ENCODE data around the gene SCLY. TPM values are rescaled to one million over a fixed set of nuclear protein-coding genes. Genes with fewer than 3 reads are reported as not detected.

The SCLY gene
- total and polyA plus RNA-seq, 12 donors: 8.3 to 14.5 (median 11.4) TPM

GRCh38 chr2:238148981-238149380 lies 88.2 kb downstream of the SCLY start:
- WGBS, 2 donors: 90 to 94% methylated on average over 15 of the region's 15 CpGs
- Histone ChIP-seq H3K36me3 (peaks cover 0 to 4% (median 0%) of the 10 kb centered on the region in 9 donors), H3K27ac (no peak overlapping the region), H3K4me1 (peaks cover 0 to 1% (median under 1%) of the 10 kb centered on the region in 9 donors), H3K27me3 (no peaks in the 10 kb centered on the region), H3K4me3 (no peak overlapping the region), H3K9me3 (no peaks in the 10 kb centered on the region)
- intact Hi-C loops (cut with DNase I): loop anchor here in 3 of 10 donors (10.0 kb wide), 2 partner anchors 284 to 294 kb away; partner anchors contain the start of gene RAMP1 (in 2 of the 3)
- DNase-seq: no peak
- TF ChIP-seq, protein P1, sequence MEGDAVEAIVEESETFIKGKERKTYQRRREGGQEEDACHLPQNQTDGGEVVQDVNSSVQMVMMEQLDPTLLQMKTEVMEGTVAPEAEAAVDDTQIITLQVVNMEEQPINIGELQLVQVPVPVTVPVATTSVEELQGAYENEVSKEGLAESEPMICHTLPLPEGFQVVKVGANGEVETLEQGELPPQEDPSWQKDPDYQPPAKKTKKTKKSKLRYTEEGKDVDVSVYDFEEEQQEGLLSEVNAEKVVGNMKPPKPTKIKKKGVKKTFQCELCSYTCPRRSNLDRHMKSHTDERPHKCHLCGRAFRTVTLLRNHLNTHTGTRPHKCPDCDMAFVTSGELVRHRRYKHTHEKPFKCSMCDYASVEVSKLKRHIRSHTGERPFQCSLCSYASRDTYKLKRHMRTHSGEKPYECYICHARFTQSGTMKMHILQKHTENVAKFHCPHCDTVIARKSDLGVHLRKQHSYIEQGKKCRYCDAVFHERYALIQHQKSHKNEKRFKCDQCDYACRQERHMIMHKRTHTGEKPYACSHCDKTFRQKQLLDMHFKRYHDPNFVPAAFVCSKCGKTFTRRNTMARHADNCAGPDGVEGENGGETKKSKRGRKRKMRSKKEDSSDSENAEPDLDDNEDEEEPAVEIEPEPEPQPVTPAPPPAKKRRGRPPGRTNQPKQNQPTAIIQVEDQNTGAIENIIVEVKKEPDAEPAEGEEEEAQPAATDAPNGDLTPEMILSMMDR (IDR thresholded peaks at IDR 0.05): no peak
- no peak for ATAC-seq

Other genes starting within 250 kb of the SCLY start
- gene RAMP1, start 201.4 kb upstream of the SCLY start, total RNA-seq: 100 to 1,000 TPM in 8 of 10 donors, 10 to 100 TPM in 2; 52.7 to 428 (median 162) TPM
- gene RAMP1, start 201.4 kb upstream of the SCLY start, polyA plus RNA-seq: 1,000 to 10,000 TPM in 1 of 2 donors, 100 to 1,000 TPM in 1; 288 to 1,549 TPM
- 10 to 100 TPM; 53.6 to 82.2 (median 63.7) TPM for gene UBE2F, start 94.0 kb upstream of the SCLY start, total RNA-seq
- 10 to 100 TPM; 43.5 to 76.6 TPM for gene UBE2F, start 94.0 kb upstream of the SCLY start, polyA plus RNA-seq
- gene ESPNL, start 39.3 kb downstream of the SCLY start, total RNA-seq: 1 to 10 TPM in 1 of 10 donors, under 1 TPM in 7, not detected in 2; 0.10 to 1.7 (median 0.38) TPM
- gene ESPNL, start 39.3 kb downstream of the SCLY start, polyA plus RNA-seq: under 1 TPM; 0.01 to 0.29 TPM
- gene KLHL30, start 77.7 kb downstream of the SCLY start, total RNA-seq: 10 to 100 TPM; 18.9 to 30.1 (median 26.7) TPM
- 1 to 10 TPM; 3.0 to 9.8 TPM for gene KLHL30, start 77.7 kb downstream of the SCLY start, polyA plus RNA-seq
- 1 to 10 TPM in 1 of 10 donors, under 1 TPM in 3, not detected in 6; 0.11 to 1.3 (median 0.60) TPM for gene ERFE, start 98.0 kb downstream of the SCLY start, total RNA-seq
- under 1 TPM in 1 of 2 donors, not detected in 1; 0.68 TPM for gene ERFE, start 98.0 kb downstream of the SCLY start, polyA plus RNA-seq
- 10 to 100 TPM; 19.6 to 31.0 (median 24.2) TPM for gene ILKAP, start 142.7 kb downstream of the SCLY start, total RNA-seq
- gene ILKAP, start 142.7 kb downstream of the SCLY start, polyA plus RNA-seq: 10 to 100 TPM; 38.0 to 83.9 TPM
- gene HES6, start 179.0 kb downstream of the SCLY start, total RNA-seq: 1 to 10 TPM; 1.1 to 3.9 (median 1.9) TPM
- 1 to 10 TPM; 3.9 to 6.9 TPM for gene HES6, start 179.0 kb downstream of the SCLY start, polyA plus RNA-seq
- gene PER2, start 227.6 kb downstream of the SCLY start, total RNA-seq: 10 to 100 TPM in 3 of 10 donors, 1 to 10 TPM in 7; 3.1 to 19.0 (median 8.0) TPM
- gene PER2, start 227.6 kb downstream of the SCLY start, polyA plus RNA-seq: 1 to 10 TPM; 1.4 to 4.5 TPM

All from heart right ventricle (tissue), 16 donors.